GM23338 (cell line): ENCODE data around the gene ZNF678. TPM values are rescaled to one million over a fixed set of nuclear protein-coding genes. Genes with fewer than 3 reads are reported as not detected.
"Not testable (repeated sequence)": the region's sequence is repeated elsewhere in the genome, so short reads cannot be mapped to it uniquely, and the experiment has no call there.

Experiments used
- ATAC-seq: fragments of 200-7000 bp; cut with Tn5 transposase; 3 replicates; pipeline ENCODE4 v1.9.1; 2020
- DNase-seq: peaks from one replicate; pipeline ENCODE4 v3.0.0-alpha.2; 2015; ENCODE audit warnings: low spot score
- H2AFZ ChIP-seq: fragments of 200-600 bp; sonication (generic); 2 replicates; pipeline ENCODE4 v1.8.0; 2016; ENCODE audit warnings: antibody characterized with exemption, mild to moderate bottlenecking, moderate library complexity
- H3F3A ChIP-seq: fragments of 200-600 bp; sonication (generic); replicated peaks from 2 replicates; pipeline ENCODE4 v1.8.0; 2017; ENCODE audit warnings: antibody characterized with exemption, mixed run types, low read depth
- H3K27ac ChIP-seq: fragments of 200-600 bp; sonication (generic); 2 replicates; pipeline ENCODE4 v1.6.1; 2016; ENCODE audit warnings: low read depth
- H3K27me3 ChIP-seq: fragments of 200-600 bp; sonication (generic); 2 replicates; pipeline ENCODE4 v1.8.0; 2016; ENCODE audit warnings: mild to moderate bottlenecking, mixed run types, moderate library complexity; ENCODE audit not compliant: insufficient read depth
- H3K36me3 ChIP-seq: fragments of 200-600 bp; sonication (generic); 2 replicates; pipeline ENCODE4 v1.8.0; 2016; ENCODE audit warnings: mild to moderate bottlenecking; ENCODE audit not compliant: insufficient read depth
- H3K4me1 ChIP-seq: fragments of 200-600 bp; sonication (generic); 2 replicates; pipeline ENCODE4 v1.8.0; 2016; ENCODE audit warnings: mild to moderate bottlenecking, moderate library complexity; ENCODE audit not compliant: insufficient read depth
- H3K4me2 ChIP-seq: fragments of 200-600 bp; sonication (generic); 2 replicates; pipeline ENCODE4 v1.7.1; 2017; ENCODE audit warnings: mixed run types
- H3K4me3 ChIP-seq: fragments of 200-600 bp; sonication (generic); 2 replicates; pipeline ENCODE4 v1.6.1; 2016; ENCODE audit warnings: mixed run types
- H3K79me2 ChIP-seq: fragments of 200-600 bp; sonication (generic); replicated peaks from 2 replicates; pipeline ENCODE4 v1.8.0; 2017; ENCODE audit warnings: mild to moderate bottlenecking; ENCODE audit not compliant: insufficient read depth
- H3K9me2 ChIP-seq: fragments of 200-600 bp; sonication (generic); 2 replicates; pipeline ENCODE4 v1.8.0; 2017; ENCODE audit not compliant: insufficient read depth
- H4K20me1 ChIP-seq: fragments of 200-600 bp; sonication (generic); replicated peaks from 2 replicates; pipeline ENCODE4 v1.8.0; 2017; ENCODE audit warnings: mild to moderate bottlenecking; ENCODE audit not compliant: insufficient read depth
- H3K27ac Mint-ChIP-seq: 2 replicates; pipeline ENCODE4 v1.8.0; 2020; ENCODE audit warnings: inconsistent platforms, mild to moderate bottlenecking, moderate library complexity, mixed read lengths
- H3K27me3 Mint-ChIP-seq: 3 replicates; pipeline ENCODE4 v1.8.0; 2022; ENCODE audit warnings: low read depth, mild to moderate bottlenecking, moderate library complexity, mixed read lengths, inconsistent platforms; ENCODE audit not compliant: insufficient read depth, poor library complexity
- H3K36me3 Mint-ChIP-seq: 3 replicates; pipeline ENCODE4 v1.8.0; 2021; ENCODE audit warnings: low read depth, mild to moderate bottlenecking, inconsistent platforms, moderate library complexity, mixed read lengths
- H3K4me1 Mint-ChIP-seq: 3 replicates; pipeline ENCODE4 v1.8.0; 2020; ENCODE audit warnings: mild to moderate bottlenecking, inconsistent platforms, mixed read lengths
- H3K4me3 Mint-ChIP-seq: 3 replicates; pipeline ENCODE4 v1.8.0; 2021; ENCODE audit warnings: moderate library complexity, mild to moderate bottlenecking, inconsistent platforms, mixed read lengths
- H3K9me3 Mint-ChIP-seq: 3 replicates; pipeline ENCODE4 v1.8.0; 2020; ENCODE audit warnings: moderate library complexity, mild to moderate bottlenecking, inconsistent platforms, mixed read lengths
- CREB1 ChIP-seq: fragments of 250-450 bp; sonication (Bioruptor Pico); IDR thresholded peaks from 2 replicates; pipeline ENCODE4 v1.5.0; 2020; ENCODE audit warnings: low read depth, mild to moderate bottlenecking, moderate library complexity
- CTCF ChIP-seq, 2 experiments: fragments of 200-600 bp in 1 of 2; sonication (generic) in 1 of 2; conservative IDR thresholded peaks; 2 replicates each; pipeline versions ENCODE4 v1.5.1 to v1.6.1; 2016 to 2017; ENCODE audit warnings: antibody characterized with exemption in 2 of 2, low read depth in 2 of 2, mild to moderate bottlenecking in 2 of 2, moderate library complexity in 1 of 2
- EZH2 ChIP-seq: fragments of 200-600 bp; sonication (generic); IDR thresholded peaks from one replicate; pipeline ENCODE4 v1.8.0; 2017; ENCODE audit warnings: antibody characterized with exemption, mild to moderate bottlenecking, low read depth; ENCODE audit not compliant: unreplicated experiment
- EZH2phosphoT487 ChIP-seq: fragments of 200-600 bp; sonication (generic); IDR thresholded peaks from one replicate; pipeline ENCODE4 v1.8.1; 2018; ENCODE audit warnings: antibody characterized with exemption; ENCODE audit not compliant: unreplicated experiment
- NANOG ChIP-seq: IDR thresholded peaks from 2 replicates; pipeline ENCODE4 v1.6.1; 2016; ENCODE audit warnings: antibody characterized with exemption, borderline replicate concordance
- POLR2AphosphoS5 ChIP-seq: IDR thresholded peaks from 2 replicates; pipeline ENCODE4 v1.6.1; 2016; ENCODE audit warnings: antibody characterized with exemption, low read depth
- STAT1 ChIP-seq: IDR thresholded peaks from one replicate; pipeline ENCODE4 v1.6.1; 2016; ENCODE audit warnings: antibody characterized with exemption; ENCODE audit not compliant: unreplicated experiment
- ZNF114 ChIP-seq: fragments of 250-450 bp; sonication (Bioruptor Pico); IDR thresholded peaks from 2 replicates; pipeline ENCODE4 v1.5.0; 2020; ENCODE audit warnings: mild to moderate bottlenecking, moderate library complexity
- ZNF331 ChIP-seq: fragments of 250-450 bp; sonication (Bioruptor Pico); IDR thresholded peaks from 2 replicates; pipeline ENCODE4 v1.5.0; 2020; ENCODE audit warnings: low read depth, mild to moderate bottlenecking, moderate library complexity
- polyA plus RNA-seq: library from polyadenylated mRNA; unstranded; fragments of >200 nt; fragmentation: Nextera tagmentation; extraction: Ambion mirVana; gene quantifications from 2 replicates; pipeline ENCODE4 v1.2.1, GENCODE V29; 2016
- total RNA-seq: library from RNA; depleted of rRNA; stranded (reverse); fragments of >200 nt; shearing (Covaris generic); gene quantifications from 2 replicates; pipeline ENCODE4 v1.2.3, GENCODE V29; 2014

ZNF678 gene
- total and polyA plus RNA-seq, 2 experiments from 2014 or later, result 8.6 to 60.0 TPM

- H3K79me2 ChIP-seq, H3K4me2 ChIP-seq, H3K4me1 Mint-ChIP-seq, H3K4me1 ChIP-seq, H3K36me3 ChIP-seq, H2AFZ ChIP-seq, DNase-seq, H3K27me3 Mint-ChIP-seq, H3K27ac Mint-ChIP-seq, H3K27ac ChIP-seq, H3K9me2 ChIP-seq, ATAC-seq, H3K27me3 ChIP-seq, H3K4me3 ChIP-seq, H3F3A ChIP-seq, H4K20me1 ChIP-seq, H3K4me3 Mint-ChIP-seq: not testable (repeated sequence)
- Mint-ChIP-seq H3K36me3 (peaks cover 17% of the 10 kb centered on the region; the same call in 2 of the 3 replicates), H3K9me3 (peaks cover 55% of the 10 kb centered on the region)
Observed at GRCh38 chr1:227551881-227552280, 11.5 kb upstream of the ZNF678 start.

- Mint-ChIP-seq H3K27ac (no peak overlapping the region), H3K27me3 (peaks cover 10% of the 10 kb centered on the region), H3K4me3 (no peak overlapping the region), H3K36me3 (peaks cover 13% of the 10 kb centered on the region), H3K4me1 (no peaks in the 10 kb centered on the region), H3K9me3 (peaks cover 44% of the 10 kb centered on the region)
- Histone ChIP-seq H2AFZ (no peak overlapping the region), H3K4me1 (no peaks in the 10 kb centered on the region), H3K27me3 (no peaks in the 10 kb centered on the region), H4K20me1 (no peaks in the 10 kb centered on the region), H3K79me2 (no peaks in the 10 kb centered on the region), H3F3A (no peaks in the 10 kb centered on the region), H3K27ac (no peak overlapping the region), H3K9me2 (no peaks in the 10 kb centered on the region), H3K4me2 (no peak overlapping the region), H3K4me3 (no peak overlapping the region), H3K36me3 (peaks cover 3% of the 10 kb centered on the region; the same call in 1 of the 2 replicates)
- DNase-seq (no peak), ATAC-seq (no peak)
- TF ChIP-seq STAT1, result no peak
- no peak for TF ChIP-seq NANOG
- TF ChIP-seq CTCF (conservative IDR thresholded peaks at IDR 0.05; ENCODE audit: low read depth in 2 of 2), result no peak
- TF ChIP-seq EZH2, result no peak
- TF ChIP-seq EZH2phosphoT487, result no peak
- TF ChIP-seq POLR2AphosphoS5, result no peak
- TF ChIP-seq ZNF114, result no peak
- no peak for TF ChIP-seq CREB1 (CRISPR knock-in tag)
Observed at GRCh38 chr1:227556288-227556687, 7.1 kb upstream of the ZNF678 start.

- Histone ChIP-seq H3F3A (no peaks in the 10 kb centered on the region), H3K27ac (no peak overlapping the region), H3K4me1 (no peaks in the 10 kb centered on the region), H2AFZ (peak overlapping the region; percentile 88), H3K9me2 (no peaks in the 10 kb centered on the region; the same call in 1 of the 2 replicates), H3K79me2 (no peaks in the 10 kb centered on the region), H3K4me3 (no peak overlapping the region), H3K4me2 (no peak overlapping the region), H3K36me3 (no peaks in the 10 kb centered on the region), H3K27me3 (no peaks in the 10 kb centered on the region), H4K20me1 (no peaks in the 10 kb centered on the region)
- no peak overlapping the region for H3K4me3 Mint-ChIP-seq
- H3K27me3 Mint-ChIP-seq, result peaks cover 14% of the 10 kb centered on the region
- ATAC-seq (no peak), DNase-seq (no peak)
- H3K36me3 Mint-ChIP-seq, result peaks cover 10% of the 10 kb centered on the region
- H3K27ac Mint-ChIP-seq, result no peak overlapping the region
- H3K4me1 Mint-ChIP-seq, result peaks cover 2% of the 10 kb centered on the region; the same call in 1 of the 3 replicates
- peaks cover 40% of the 10 kb centered on the region for H3K9me3 Mint-ChIP-seq
- TF ChIP-seq ZNF331 (CRISPR knock-in tag) (no peak), EZH2 (no peak)
Observed at GRCh38 chr1:227557962-227558725, 5.2 kb upstream of the ZNF678 start.
